OCI-LY1 (cell line): ENCODE results near the gene DLG5.

ENCODE experiments used
- H2AFZ ChIP-seq: fragments of 200-600 bp; sonication (generic), shearing (Covaris generic); 2 replicates; pipeline ENCODE4 v1.6.0; 2014; ENCODE audit warnings: antibody characterized with exemption, mild to moderate bottlenecking, low read length
- H3F3A ChIP-seq: fragments of 200-600 bp; sonication (generic), shearing (Covaris generic); 2 replicates; pipeline ENCODE4 v1.6.0; 2014; ENCODE audit warnings: mild to moderate bottlenecking, antibody characterized with exemption, low read length, moderate library complexity; ENCODE audit not compliant: insufficient read depth
- H3K27ac ChIP-seq: fragments of 200-600 bp; sonication (generic); 2 replicates; pipeline ENCODE4 v1.5.1; 2014; ENCODE audit warnings: low read length, mixed run types, mild to moderate bottlenecking, low read depth; ENCODE audit not compliant: poor library complexity, severe bottlenecking
- H3K27me3 ChIP-seq: fragments of 200-600 bp; sonication (generic); 2 replicates; pipeline ENCODE4 v1.6.0; 2014; ENCODE audit warnings: antibody characterized with exemption, mild to moderate bottlenecking, low read length, moderate library complexity; ENCODE audit not compliant: insufficient read depth
- H3K36me3 ChIP-seq: fragments of 200-600 bp; sonication (generic); 2 replicates; pipeline ENCODE4 v1.6.1; 2014; ENCODE audit warnings: mild to moderate bottlenecking, antibody characterized with exemption, low read length, moderate library complexity, mixed read lengths; ENCODE audit not compliant: insufficient read depth
- H3K4me1 ChIP-seq: fragments of 200-600 bp; sonication (generic); 2 replicates; pipeline ENCODE4 v1.5.1; 2014; ENCODE audit warnings: mild to moderate bottlenecking, low read length, moderate library complexity; ENCODE audit not compliant: insufficient read depth, severe bottlenecking
- H3K4me2 ChIP-seq: fragments of 200-600 bp; sonication (generic), shearing (Covaris generic); 2 replicates; pipeline ENCODE4 v1.6.1; 2014; ENCODE audit warnings: low read length
- H3K4me3 ChIP-seq: fragments of 200-600 bp; sonication (generic); 2 replicates; pipeline ENCODE4 v1.5.1; 2014; ENCODE audit warnings: low read length, low read depth, mild to moderate bottlenecking, mixed read lengths; ENCODE audit not compliant: poor library complexity, severe bottlenecking
- H3K79me2 ChIP-seq: fragments of 200-600 bp; shearing (Covaris generic); 2 replicates; pipeline ENCODE4 v1.6.1; 2016; ENCODE audit warnings: mixed run types, low read length, mixed read lengths; ENCODE audit not compliant: insufficient read depth
- H3K9ac ChIP-seq: fragments of 200-600 bp; sonication (generic), shearing (Covaris generic); 2 replicates; pipeline ENCODE4 v1.6.1; 2014; ENCODE audit warnings: mild to moderate bottlenecking, low read length, mixed read lengths
- H3K9me2 ChIP-seq: fragments of 200-600 bp; sonication (generic), shearing (Covaris generic); 2 replicates; pipeline ENCODE4 v1.6.1; 2014; ENCODE audit warnings: low read depth, mild to moderate bottlenecking, low read length, mixed read lengths
- H3K9me3 ChIP-seq: fragments of 200-600 bp; shearing (Covaris generic); 2 replicates; pipeline ENCODE4 v1.6.1; 2014; ENCODE audit warnings: low read length, mixed read lengths
- H4K20me1 ChIP-seq: fragments of 200-600 bp; sonication (generic), shearing (Covaris generic); 2 replicates; pipeline ENCODE4 v1.6.0; 2016; ENCODE audit warnings: mild to moderate bottlenecking, low read length; ENCODE audit not compliant: insufficient read depth
- CTCF ChIP-seq: fragments of 200-600 bp; sonication (generic), shearing (Covaris generic); IDR thresholded peaks from 2 replicates; pipeline ENCODE4 v1.5.1; 2017; ENCODE audit warnings: mild to moderate bottlenecking, antibody characterized with exemption, low read length, moderate library complexity, mixed read lengths
- EZH2 ChIP-seq: fragments of 200-600 bp; sonication (generic), shearing (Covaris generic); IDR thresholded peaks from 2 replicates; pipeline ENCODE4 v1.8.0; 2017; ENCODE audit warnings: borderline replicate concordance, mixed run types, mild to moderate bottlenecking, antibody characterized with exemption, low read length, moderate library complexity, mixed read lengths

The DLG5 gene

GRCh38 chr10:77756319-77757232 is 170.0 kb downstream of the DLG5 start:
- H3K9ac ChIP-seq, result no peak overlapping the region
- H3K9me3 ChIP-seq, result no peaks in the 10 kb centered on the region
- no peak overlapping the region for H3K4me2 ChIP-seq
- no peaks in the 10 kb centered on the region for H4K20me1 ChIP-seq
- H3K4me3 ChIP-seq, result no peak overlapping the region
- no peaks in the 10 kb centered on the region for H3K4me1 ChIP-seq
- no peaks in the 10 kb centered on the region for H3K36me3 ChIP-seq
- no peak for TF ChIP-seq EZH2
- peak; percentile 81 for TF ChIP-seq CTCF
- no peak overlapping the region for H3K27ac ChIP-seq
- no peak overlapping the region for H2AFZ ChIP-seq
- H3K79me2 ChIP-seq, result no peaks in the 10 kb centered on the region
- H3K9me2 ChIP-seq, result no peaks in the 10 kb centered on the region
- no peaks in the 10 kb centered on the region for H3F3A ChIP-seq
- no peaks in the 10 kb centered on the region for H3K27me3 ChIP-seq

GRCh38 chr10:77746047-77746707 is 180.4 kb downstream of the DLG5 start:
- Histone ChIP-seq H3K9ac (no peak overlapping the region), H3K9me3 (no peaks in the 10 kb centered on the region), H3K4me3 (no peak overlapping the region), H3K27ac (no peak overlapping the region), H3K27me3 (no peaks in the 10 kb centered on the region), H2AFZ (no peak overlapping the region), H3F3A (no peaks in the 10 kb centered on the region), H3K4me1 (no peaks in the 10 kb centered on the region), H3K36me3 (no peaks in the 10 kb centered on the region), H4K20me1 (no peaks in the 10 kb centered on the region), H3K79me2 (no peaks in the 10 kb centered on the region), H3K9me2 (no peaks in the 10 kb centered on the region), H3K4me2 (no peak overlapping the region)
- TF ChIP-seq EZH2, result no peak
- TF ChIP-seq CTCF, result no peak

- Histone ChIP-seq H3K36me3 (no peaks in the 10 kb centered on the region), H3K4me3 (no peak overlapping the region), H3K9ac (no peak overlapping the region), H3K4me1 (no peaks in the 10 kb centered on the region), H3K27me3 (no peaks in the 10 kb centered on the region), H3F3A (no peaks in the 10 kb centered on the region), H3K9me3 (no peaks in the 10 kb centered on the region), H3K27ac (no peak overlapping the region), H4K20me1 (no peaks in the 10 kb centered on the region), H2AFZ (no peak overlapping the region), H3K9me2 (no peaks in the 10 kb centered on the region), H3K4me2 (no peak overlapping the region), H3K79me2 (no peaks in the 10 kb centered on the region)
- TF ChIP-seq CTCF, result no peak
- no peak for TF ChIP-seq EZH2
Measured at GRCh38 chr10:77744245-77744644, 182.3 kb downstream of the DLG5 start.
